ENCODE data around the gene MDM1. TPM values are rescaled to one million over a fixed set of nuclear protein-coding genes. Genes with fewer than 3 reads are reported as not detected.

MDM1 gene
- total RNA-seq, 2 experiments from 2014 or later, result 26.2 to 30.8 TPM

DNA sequence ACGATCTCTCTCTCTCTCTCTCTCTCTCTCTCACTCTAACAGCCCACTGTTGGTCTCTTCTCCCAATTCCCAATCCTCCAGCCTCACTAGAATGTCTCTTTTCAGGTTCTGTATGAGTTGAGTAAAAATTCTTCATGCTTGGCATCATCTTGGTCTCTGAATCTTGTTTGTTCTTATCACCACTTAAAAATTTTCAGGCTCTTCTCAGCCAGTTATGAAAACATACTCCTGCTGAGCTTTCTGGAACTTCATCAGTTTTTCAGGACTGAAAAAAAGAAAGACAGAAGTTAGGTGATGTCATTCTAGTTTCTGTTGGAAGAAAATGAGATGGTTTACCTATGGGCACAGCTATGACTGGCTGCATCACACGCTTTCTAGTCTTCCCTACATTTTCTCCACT is 67.3 kb downstream of the MDM1 start:
- TF ChIP-seq, protein P1, sequence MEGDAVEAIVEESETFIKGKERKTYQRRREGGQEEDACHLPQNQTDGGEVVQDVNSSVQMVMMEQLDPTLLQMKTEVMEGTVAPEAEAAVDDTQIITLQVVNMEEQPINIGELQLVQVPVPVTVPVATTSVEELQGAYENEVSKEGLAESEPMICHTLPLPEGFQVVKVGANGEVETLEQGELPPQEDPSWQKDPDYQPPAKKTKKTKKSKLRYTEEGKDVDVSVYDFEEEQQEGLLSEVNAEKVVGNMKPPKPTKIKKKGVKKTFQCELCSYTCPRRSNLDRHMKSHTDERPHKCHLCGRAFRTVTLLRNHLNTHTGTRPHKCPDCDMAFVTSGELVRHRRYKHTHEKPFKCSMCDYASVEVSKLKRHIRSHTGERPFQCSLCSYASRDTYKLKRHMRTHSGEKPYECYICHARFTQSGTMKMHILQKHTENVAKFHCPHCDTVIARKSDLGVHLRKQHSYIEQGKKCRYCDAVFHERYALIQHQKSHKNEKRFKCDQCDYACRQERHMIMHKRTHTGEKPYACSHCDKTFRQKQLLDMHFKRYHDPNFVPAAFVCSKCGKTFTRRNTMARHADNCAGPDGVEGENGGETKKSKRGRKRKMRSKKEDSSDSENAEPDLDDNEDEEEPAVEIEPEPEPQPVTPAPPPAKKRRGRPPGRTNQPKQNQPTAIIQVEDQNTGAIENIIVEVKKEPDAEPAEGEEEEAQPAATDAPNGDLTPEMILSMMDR (conservative IDR thresholded peaks at IDR 0.05; ENCODE audit: low read length), result no peak
- no peak for TF ChIP-seq EZH2phosphoT487 (IDR thresholded peaks at IDR 0.05; ENCODE audit: borderline replicate concordance, low read depth, low read length)
- Histone ChIP-seq H3K4me2 (ENCODE audit: low read length) (no peak overlapping the region), H3K36me3 (ENCODE audit: insufficient read depth, low read length) (no peaks in the 10 kb centered on the region), H3K9me2 (ENCODE audit: insufficient read depth, low read length) (no peaks in the 10 kb centered on the region), H3K4me3 (ENCODE audit: low read depth, low read length, poor library complexity, severe bottlenecking) (no peak overlapping the region), H3K27ac (ENCODE audit: low read depth, low read length, poor library complexity, severe bottlenecking) (no peak overlapping the region), H2AFZ (ENCODE audit: low read length) (no peak overlapping the region), H3K9me3 (ENCODE audit: low read length) (no peaks in the 10 kb centered on the region), H3K79me2 (ENCODE audit: insufficient read depth, low read depth, low read length) (no peaks in the 10 kb centered on the region), H4K20me1 (ENCODE audit: insufficient read depth, low read length) (no peaks in the 10 kb centered on the region), H3K4me1 (ENCODE audit: insufficient read depth, low read length, poor library complexity, severe bottlenecking) (no peaks in the 10 kb centered on the region)
- intact Hi-C loops (cut with micrococcal nuclease; ENCODE audit: unreplicated experiment), result no loop called here
- no peak for DNase-seq (ENCODE audit: low spot score)
- POLR2A ChIA-PET, result no interaction called here
- BruUV-seq (replicated peaks), result no TSS peak
- CTCF ChIA-PET (ENCODE audit: unreplicated experiment), result no interaction called here

DNA sequence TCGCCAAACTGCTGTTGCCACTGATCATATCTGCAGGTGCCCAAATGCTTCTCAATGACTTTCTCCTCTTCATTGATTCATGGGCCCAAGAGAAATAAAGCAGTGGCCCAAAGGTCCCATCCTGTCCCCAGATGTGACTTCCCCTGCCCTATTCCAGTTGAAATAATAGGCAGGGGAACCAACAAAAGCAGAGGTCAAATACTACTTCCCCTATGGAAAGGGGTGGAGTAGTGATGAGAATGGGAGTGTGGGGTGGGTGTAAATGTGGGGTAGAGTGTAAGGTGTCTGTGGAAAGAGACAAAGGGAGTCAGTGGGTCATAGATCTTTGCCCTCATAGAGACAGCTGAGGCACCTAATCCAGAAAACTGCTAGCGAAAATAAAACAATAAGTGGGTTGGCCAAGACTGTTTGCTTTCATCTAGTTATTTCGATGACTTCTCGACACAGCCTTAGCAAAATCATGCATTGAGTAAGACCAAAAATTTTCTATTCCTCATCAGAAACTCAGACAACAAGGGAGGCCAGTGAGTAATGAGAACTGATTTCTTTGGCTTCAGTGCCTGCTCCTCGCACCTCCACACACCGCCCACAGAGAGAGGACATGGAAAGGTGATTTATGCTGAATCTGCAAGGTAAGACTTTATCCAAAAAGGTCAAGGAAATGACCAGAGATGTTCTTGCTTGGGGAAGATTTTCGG is 67.9 kb downstream of the MDM1 start:
- intact Hi-C loops (cut with micrococcal nuclease; ENCODE audit: unreplicated experiment), result no loop called here
- BruUV-seq (replicated peaks), result no TSS peak
- no peak for DNase-seq (ENCODE audit: low spot score)
- ChIA-PET POLR2A (interaction anchor here (0.5 kb wide), 1 partner anchor 153 kb away, joined by 3 read pairs; no protein-coding TSS in a partner anchor), CTCF (ENCODE audit: unreplicated experiment) (no interaction called here)
- H3K4me3 ChIP-seq (ENCODE audit: low read depth, low read length, poor library complexity, severe bottlenecking), result no peak overlapping the region
- TF ChIP-seq EZH2phosphoT487 (IDR thresholded peaks at IDR 0.05; ENCODE audit: borderline replicate concordance, low read depth, low read length), result no peak
- TF ChIP-seq, protein P1 (conservative IDR thresholded peaks at IDR 0.05; ENCODE audit: low read length), result no peak
- H3K9me3 ChIP-seq (ENCODE audit: low read length), result no peaks in the 10 kb centered on the region
- H3K27ac ChIP-seq (ENCODE audit: low read depth, low read length, poor library complexity, severe bottlenecking), result no peak overlapping the region
- H3K9me2 ChIP-seq (ENCODE audit: insufficient read depth, low read length), result no peaks in the 10 kb centered on the region
- no peaks in the 10 kb centered on the region for H3K36me3 ChIP-seq (ENCODE audit: insufficient read depth, low read length)
- H3K79me2 ChIP-seq (ENCODE audit: insufficient read depth, low read depth, low read length), result no peaks in the 10 kb centered on the region
- H4K20me1 ChIP-seq (ENCODE audit: insufficient read depth, low read length), result no peaks in the 10 kb centered on the region
- H3K4me1 ChIP-seq (ENCODE audit: insufficient read depth, low read length, poor library complexity, severe bottlenecking), result no peaks in the 10 kb centered on the region
- H3K4me2 ChIP-seq (ENCODE audit: low read length), result no peak overlapping the region
- H2AFZ ChIP-seq (ENCODE audit: low read length), result no peak overlapping the region

DNA sequence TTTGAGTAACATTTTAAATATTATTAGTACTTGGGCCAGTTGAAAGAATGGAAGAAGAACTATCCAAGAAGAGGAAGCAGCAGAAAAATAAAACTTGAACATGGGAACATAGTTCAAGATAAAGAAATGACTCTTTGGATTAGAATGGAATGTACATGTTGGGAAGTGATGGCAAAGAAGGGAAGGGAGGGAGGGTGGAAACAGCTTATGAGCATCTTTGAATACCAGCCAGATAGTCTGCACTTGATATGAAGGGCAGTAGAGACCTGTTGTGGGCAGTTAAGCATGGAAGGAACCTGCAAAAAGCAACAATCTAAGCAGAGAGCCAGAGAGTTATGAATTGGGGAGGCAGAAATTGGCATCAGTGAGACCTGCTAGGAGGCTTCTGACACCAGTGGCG is 68.8 kb downstream of the MDM1 start:
- H3K79me2 ChIP-seq (ENCODE audit: insufficient read depth, low read depth, low read length), result no peaks in the 10 kb centered on the region
- no peak overlapping the region for H3K4me2 ChIP-seq (ENCODE audit: low read length)
- H4K20me1 ChIP-seq (ENCODE audit: insufficient read depth, low read length), result no peaks in the 10 kb centered on the region
- H3K36me3 ChIP-seq (ENCODE audit: insufficient read depth, low read length), result no peaks in the 10 kb centered on the region
- CTCF ChIA-PET (ENCODE audit: unreplicated experiment), result no interaction called here
- intact Hi-C loops (cut with micrococcal nuclease; ENCODE audit: unreplicated experiment), result no loop called here
- no TSS peak for BruUV-seq (replicated peaks)
- no peaks in the 10 kb centered on the region for H3K9me2 ChIP-seq (ENCODE audit: insufficient read depth, low read length)
- H3K9me3 ChIP-seq (ENCODE audit: low read length), result no peaks in the 10 kb centered on the region
- no peak overlapping the region for H3K27ac ChIP-seq (ENCODE audit: low read depth, low read length, poor library complexity, severe bottlenecking)
- H3K4me1 ChIP-seq (ENCODE audit: insufficient read depth, low read length, poor library complexity, severe bottlenecking), result no peaks in the 10 kb centered on the region
- no peak for DNase-seq (ENCODE audit: low spot score)
- no peak overlapping the region for H3K4me3 ChIP-seq (ENCODE audit: low read depth, low read length, poor library complexity, severe bottlenecking)
- POLR2A ChIA-PET, result no interaction called here
- no peak overlapping the region for H2AFZ ChIP-seq (ENCODE audit: low read length)
- TF ChIP-seq, protein P1 (conservative IDR thresholded peaks at IDR 0.05; ENCODE audit: low read length), result no peak
- no peak for TF ChIP-seq EZH2phosphoT487 (IDR thresholded peaks at IDR 0.05; ENCODE audit: borderline replicate concordance, low read depth, low read length)
